HCEC 1CT (cell line): ENCODE data around the gene KRTAP5-1.
"Not testable (repeated sequence)": the region's sequence is repeated elsewhere in the genome, so short reads cannot be mapped to it uniquely, and the experiment has no call there.

Source experiments
- DNase-seq: peaks from one replicate; pipeline ENCODE4 v3.0.0-alpha.2; 2017

KRTAP5-1 gene

DNA sequence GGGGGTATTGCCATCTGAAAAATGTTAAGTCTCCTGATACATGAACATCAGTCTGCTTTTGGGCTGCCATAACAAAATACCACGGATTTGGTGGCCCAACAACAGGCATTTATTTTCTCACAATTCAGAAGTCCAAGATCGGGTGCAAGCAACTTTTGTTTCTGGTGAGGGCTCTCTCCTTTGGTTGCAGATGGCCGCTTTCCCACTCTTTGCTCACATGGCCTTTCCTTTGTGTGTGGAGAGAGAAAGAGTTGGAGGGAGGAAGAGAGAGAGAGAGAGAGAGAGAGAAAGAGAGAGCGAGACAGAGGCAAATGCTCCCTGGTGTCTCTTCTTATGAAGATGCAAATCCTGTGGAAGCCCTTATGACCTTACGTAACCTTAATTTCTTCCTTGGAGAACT, 15.5 kb upstream of the KRTAP5-1 start:
- no peak for DNase-seq

GRCh38 chr11:1598816-1599215, 13.7 kb upstream of the KRTAP5-1 start:
- DNase-seq: no peak

DNA sequence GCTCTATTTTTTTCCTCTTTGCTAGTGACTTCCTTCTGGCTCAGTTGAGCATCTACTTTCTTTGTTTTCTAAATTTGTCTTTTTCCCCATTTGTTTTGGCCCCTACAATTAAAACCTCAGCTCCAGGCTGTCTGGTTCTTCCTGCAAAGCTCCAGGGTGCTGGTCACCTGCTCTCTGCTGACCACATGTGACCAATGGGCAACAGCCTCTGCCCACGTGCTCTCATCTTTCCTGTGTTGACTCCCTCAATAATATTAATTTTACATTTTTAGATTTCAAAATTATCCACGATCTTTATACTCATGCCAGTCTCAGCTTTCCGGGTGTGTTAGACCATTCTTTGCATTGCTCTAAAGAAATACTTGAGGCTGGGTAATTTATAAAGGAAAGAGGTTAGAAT, 13.3 kb upstream of the KRTAP5-1 start:
- not testable (repeated sequence) for DNase-seq

DNA sequence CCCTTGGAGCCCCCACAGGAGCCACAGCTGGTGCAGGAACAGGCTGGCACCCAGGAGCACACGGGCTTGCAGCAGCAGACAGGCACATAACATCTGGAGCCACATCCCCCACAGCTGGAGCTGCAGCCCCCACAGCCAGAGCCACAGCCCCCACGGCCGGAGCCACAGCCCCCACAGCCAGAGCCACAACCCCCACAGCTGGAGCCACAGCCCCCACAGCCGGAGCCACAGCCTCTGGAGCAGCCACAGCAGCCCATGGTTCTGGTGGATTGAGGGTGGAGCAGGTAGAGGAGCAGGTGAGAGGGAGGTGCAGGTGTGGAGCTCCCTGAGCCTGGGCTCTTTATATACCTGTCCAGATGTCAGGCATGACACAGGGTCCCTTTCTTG, 12.9 kb upstream of the KRTAP5-1 start, which contains the start of gene KRTAP5-2:
Gene KRTAP5-2, minus strand, starts transcription at position 301 of the 387 bp plus-strand sequence. Its CDS starts 44 bp downstream, at position 257.
- DNase-seq: no peak

DNA sequence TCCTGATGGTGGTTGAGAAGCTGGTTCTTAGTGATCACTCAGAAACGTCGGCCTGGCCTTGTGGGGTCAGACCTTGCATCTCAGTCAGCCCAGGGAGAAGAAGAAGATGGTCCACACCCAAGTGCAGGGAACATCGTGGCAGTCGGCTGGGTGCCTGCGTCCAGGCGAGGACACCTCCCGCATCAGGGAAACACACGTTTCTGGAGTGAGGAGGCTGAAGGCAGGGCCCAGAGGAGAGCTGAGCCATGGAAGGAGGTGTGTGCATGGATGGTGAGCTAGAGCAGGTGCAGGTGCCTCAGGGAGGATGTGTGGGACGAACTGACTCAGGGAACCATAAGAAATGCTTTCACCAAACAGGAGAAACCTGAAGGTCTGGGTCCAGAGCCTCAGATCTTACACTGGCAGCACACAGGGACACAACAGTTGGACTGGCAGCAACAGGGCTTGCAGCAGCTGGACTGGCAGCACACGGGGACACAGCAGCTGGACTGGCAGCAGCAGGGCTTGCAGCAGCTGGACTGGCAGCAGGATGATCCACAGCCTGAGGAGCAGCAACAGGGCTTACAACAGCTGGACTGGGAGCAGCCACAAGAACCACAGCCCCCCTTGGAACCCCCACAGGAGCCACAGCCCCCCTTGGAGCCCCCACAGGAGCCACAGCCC, 12.4 kb upstream of the KRTAP5-1 start:
- DNase-seq: no peak

DNA sequence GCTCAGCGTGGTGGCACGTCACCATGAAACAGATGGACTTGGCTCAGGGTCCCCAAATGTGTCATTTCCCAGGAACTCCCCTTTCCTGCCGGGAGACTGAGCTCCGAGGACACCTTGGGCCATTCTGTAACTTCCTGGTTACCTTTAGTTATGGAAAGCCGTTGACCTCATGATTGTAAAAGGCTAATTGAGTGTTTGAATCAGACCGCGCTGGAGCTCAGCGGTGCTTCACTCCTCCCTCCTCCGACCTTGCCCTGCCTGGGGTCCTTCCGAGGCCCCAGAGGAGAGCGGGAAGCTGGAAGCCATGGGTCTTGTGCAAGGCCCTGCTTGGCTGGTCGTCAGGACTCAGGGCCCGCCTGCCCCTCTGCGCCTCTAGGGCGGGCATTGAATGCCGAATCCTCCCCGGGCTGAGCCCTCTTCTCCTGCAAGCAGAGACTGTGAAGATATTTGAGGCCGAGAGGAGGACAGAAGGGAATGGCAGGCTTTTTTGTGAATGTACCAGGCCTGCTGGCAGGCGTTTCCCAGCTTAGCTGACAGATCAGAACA, 11.6 kb upstream of the KRTAP5-1 start:
- DNase-seq: not testable (repeated sequence)

- not testable (repeated sequence) for DNase-seq
Measured at GRCh38 chr11:1595994-1596575, 11.0 kb upstream of the KRTAP5-1 start.

- DNase-seq: no peak
Measured at GRCh38 chr11:1592628-1593027, 7.5 kb upstream of the KRTAP5-1 start.

DNA sequence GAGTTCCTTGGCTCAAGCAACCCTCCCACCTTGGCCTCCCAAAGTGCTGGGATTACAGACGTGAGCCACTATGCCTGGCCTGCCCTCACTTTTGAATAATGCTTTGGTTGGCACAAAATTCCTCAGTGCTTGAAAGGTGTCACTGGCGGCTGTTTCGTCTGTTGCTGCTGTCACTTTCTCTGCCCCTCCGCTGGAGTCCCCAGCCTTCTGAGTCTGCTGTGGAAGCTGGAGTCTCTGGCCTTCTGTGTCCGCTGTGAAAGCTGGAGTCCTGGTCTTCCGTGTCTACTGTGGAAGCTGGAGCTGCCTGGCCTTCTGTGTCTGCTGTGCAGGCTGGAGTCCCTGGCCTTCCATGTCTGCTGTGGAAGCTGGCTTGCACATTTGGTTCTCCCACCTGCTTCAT, 4.9 kb upstream of the KRTAP5-1 start:
- DNase-seq: no peak

- DNase-seq: not testable (repeated sequence)
Measured at GRCh38 chr11:1589191-1589963, 4.3 kb upstream of the KRTAP5-1 start.

DNA sequence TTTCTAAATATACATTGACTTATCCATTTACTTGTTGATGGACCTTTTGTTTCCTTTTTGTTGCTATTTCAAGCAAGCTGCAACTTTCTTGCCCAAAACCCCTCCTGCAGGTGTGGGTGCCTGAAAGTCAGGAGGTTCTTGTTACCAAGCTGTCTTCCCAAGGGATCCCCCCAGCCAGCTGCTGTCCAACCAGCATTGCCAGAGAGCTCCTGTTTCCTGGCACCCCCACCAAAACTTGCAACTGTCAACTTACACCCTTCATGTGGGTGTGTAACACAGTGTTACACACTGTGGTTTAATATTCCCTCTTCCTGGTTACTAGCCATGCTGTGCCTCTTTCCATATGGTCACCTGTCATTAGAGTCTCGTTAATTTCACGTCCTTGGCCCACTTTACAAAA, 1.6 kb upstream of the KRTAP5-1 start:
- DNase-seq: no peak

DNA sequence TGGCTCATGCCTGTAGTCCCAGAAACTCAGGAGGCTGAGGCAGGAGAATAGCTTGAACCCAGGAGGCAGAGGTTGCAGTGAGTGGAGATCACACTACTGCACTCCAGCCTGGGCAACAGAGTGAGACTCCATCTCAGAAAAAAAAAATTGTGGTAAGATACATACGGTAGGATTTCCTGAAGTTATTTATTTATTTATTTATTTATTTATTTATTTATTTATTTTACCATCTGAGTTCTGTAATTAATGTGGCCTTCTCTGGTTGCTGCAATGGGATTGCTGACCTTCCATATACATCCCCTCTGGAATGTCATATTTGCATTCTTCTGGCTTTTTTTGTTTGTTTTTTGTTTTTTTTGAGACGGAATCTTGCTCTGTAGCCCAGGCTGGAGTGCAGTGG, 2.2 kb downstream of the KRTAP5-1 start:
- not testable (repeated sequence) for DNase-seq

- DNase-seq: no peak
Measured at GRCh38 chr11:1581976-1582375, 3.1 kb downstream of the KRTAP5-1 start.

DNA sequence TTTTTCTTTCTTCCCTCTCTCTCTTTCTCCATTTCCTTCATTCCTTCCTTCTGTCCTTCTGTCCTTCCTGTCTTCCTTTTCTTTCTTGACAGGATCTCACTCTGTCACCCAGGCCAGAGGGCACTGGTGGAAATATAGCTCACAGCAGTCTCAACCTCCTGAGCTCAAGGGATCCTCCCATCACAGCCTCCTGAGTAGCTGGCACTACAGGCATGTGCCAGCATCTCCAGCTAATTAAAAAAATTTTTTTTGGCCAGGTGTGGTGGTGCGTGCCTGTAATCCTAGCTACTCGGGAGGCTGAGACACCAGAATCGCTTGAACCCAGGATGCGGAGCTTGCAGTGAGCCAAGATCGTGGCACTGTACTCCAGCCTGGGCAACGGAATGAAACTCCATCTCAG, 8.3 kb downstream of the KRTAP5-1 start:
- no peak for DNase-seq

DNA sequence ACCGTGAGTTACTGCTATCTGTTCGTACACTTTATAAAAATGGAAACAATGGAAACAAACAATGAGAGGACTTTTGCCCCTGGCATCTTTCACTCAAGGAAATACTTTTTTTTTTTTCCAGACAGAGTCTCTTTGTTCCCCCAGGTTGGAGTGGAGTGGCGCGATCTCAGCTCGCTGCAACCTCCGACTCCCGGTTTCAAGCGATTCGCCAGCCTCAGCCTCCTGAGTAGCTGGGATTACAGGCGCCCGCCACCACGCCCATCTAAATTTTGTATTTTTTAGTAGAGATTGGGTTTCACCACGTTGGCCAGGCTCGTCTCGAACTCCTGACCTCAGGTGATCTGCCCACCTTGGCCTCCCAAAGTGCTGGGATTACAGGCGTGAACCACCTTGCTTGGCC, 9.3 kb downstream of the KRTAP5-1 start:
- DNase-seq: not testable (repeated sequence)

DNA sequence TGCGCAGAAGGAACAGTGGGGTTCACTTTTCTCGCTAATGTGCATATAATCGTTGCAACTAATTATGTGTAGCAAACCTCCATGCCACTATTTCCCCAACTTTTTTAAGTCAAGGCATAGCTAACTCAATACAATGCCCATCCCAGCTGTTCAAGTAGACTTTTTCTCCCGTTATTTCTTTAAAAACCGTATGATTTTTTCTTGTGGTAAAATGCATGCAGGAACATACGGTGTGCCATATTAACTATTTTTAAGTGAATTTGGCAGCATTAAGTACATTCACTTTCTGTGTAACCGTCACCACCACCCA, 10.2 kb downstream of the KRTAP5-1 start:
- DNase-seq: no peak

DNA sequence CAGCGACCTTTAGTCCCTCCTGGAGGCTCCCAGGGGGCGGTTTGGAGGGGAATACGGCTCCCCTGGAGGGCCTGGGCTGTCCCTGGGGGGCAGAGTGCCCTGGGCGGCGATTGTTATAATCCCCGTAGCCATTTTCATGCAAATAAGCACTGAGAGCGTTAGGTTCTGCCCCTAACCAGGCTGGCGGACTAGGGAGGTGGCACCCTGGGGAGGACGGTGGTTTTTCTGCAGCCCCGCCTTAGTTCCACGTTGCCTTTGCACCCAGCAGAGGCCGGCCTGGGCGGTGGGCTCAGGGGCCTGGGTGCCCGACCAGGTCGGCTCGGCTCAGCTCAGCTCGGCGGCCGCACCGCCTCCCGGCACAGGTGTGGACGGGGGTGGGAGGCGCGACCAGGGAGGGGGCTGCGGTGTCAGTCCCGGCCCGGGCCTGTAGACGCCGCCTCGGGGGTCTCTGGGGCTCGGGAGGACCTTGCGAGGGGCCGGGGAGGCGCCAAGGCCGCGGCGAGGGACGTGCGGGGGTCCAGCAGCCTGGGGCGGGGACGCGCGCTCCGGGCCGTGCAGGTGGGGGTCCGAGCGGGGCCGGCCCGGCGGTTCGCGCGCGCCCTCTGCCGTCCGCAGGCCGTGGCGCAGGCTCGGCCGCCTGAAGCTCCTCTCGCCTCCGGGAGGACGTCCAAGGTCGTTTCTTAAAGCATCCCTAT, 10.7 kb downstream of the KRTAP5-1 start:
- peak; percentile 33 for DNase-seq

- DNase-seq: no peak
Measured at GRCh38 chr11:1573903-1574237, 11.2 kb downstream of the KRTAP5-1 start.

DNA sequence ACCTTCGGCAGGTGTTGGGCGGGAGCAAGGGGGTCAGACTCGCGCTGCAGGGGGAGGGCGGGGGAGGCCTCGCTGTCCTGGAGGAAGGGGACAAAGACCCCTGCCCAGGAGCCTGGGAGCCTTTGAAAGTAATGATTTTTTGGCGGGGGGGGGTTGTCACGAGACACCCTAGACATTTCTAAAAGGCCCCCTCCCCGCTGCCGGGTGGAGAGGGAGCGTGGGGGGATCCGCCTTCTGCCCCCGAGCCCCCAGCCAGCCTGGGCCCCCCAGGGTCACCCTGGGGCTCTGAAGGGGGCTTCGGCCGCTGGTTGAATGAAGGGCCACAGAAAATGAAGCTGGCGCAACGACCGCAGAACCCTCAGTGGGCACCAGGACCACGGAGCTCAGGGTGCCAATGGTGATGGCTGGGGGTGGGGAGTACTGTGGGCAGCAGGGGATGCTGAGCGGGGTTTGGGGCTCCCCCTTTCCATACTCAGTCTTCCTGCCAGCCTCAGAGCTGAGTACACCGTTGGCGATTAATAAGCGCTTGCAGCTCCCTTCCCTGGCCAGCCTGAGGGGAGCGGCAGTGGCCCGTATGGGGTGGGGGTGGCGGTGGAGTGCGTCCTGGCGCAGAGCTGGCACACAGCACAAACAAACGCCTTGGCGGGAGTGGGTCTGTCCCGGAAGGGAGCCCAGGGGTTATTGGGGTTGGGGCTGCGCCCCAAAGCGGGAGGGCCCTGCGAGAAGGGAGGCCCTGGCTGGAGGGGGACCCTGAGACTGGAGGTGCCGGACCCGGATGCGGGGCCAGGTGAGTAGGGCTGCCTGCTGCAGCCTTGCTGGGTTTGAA, 11.8 kb downstream of the KRTAP5-1 start:
- DNase-seq: no peak

DNA sequence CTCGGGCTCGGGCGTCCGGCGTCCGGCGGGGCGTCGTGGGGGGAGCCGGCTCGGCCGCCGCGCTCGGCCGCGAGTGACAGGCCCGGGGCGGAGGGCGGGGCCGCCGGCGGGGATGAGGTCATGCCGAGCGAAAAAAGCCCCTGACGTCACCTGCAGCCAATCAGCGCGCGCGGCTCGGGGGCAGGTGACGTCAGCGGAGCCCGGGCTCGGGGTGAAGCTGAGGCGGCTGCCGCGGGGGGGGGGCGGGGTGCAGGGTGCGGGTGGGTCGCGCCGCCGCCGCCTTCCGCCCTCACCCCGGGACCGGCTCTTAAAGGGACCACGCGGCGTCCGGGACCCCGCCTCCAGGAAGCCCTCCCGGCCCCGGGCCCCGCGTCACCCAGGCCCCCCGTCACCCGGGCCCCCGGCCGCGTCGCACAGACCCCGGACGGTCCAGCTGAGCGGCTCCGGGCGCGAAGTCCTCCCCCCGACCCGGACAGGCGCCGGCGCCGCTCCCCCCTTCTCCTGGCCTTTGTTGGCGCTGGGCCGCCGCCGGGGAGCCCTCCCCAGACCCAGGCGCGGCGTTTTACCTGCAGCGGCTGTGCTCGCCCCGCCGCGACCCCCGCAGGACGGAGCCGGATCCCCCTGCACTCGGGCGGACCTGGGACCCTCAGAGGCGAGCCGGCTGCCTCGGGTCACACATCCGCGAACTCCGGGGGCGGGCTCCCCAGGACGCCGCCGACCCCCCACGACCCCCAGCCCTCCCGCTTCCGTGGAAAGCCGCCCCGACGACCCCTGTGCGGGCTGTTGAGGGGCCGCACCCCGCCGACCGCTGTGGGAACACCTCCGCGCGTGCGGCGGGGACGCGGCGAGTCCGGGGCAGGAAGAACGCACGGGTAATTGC, 12.6 kb downstream of the KRTAP5-1 start, which contains the start of gene DUSP8:
Gene DUSP8, minus strand, starts transcription at position 75 of the 880 bp plus-strand sequence. CDS start 6,445 bp downstream, outside the sequence.
- peak; percentile 70 for DNase-seq

- no peak for DNase-seq
Measured at GRCh38 chr11:1571760-1572196, 13.3 kb downstream of the KRTAP5-1 start.
